SU-DHL-6 (cell line): ENCODE results near the gene SH3RF3.

Source experiments
- H2AFZ ChIP-seq: fragments of 200-600 bp; sonication (generic); 2 replicates; pipeline ENCODE4 v1.6.1; 2014; ENCODE audit warnings: low read depth, mild to moderate bottlenecking, moderate library complexity, mixed read lengths, antibody characterized with exemption, low read length; ENCODE audit not compliant: severe bottlenecking
- H3F3A ChIP-seq: fragments of 200-600 bp; shearing (Covaris generic); 2 replicates; pipeline ENCODE4 v1.6.0; 2016; ENCODE audit warnings: antibody characterized with exemption, mild to moderate bottlenecking; ENCODE audit not compliant: insufficient read depth
- H3K27ac ChIP-seq: fragments of 200-600 bp; sonication (generic); 2 replicates; pipeline ENCODE4 v1.5.1; 2016; ENCODE audit warnings: low read depth, mild to moderate bottlenecking, low read length, moderate library complexity, mixed read lengths
- H3K27me3 ChIP-seq: fragments of 200-600 bp; sonication (generic), shearing (Covaris generic); 2 replicates; pipeline ENCODE4 v1.6.0; 2014; ENCODE audit warnings: mild to moderate bottlenecking, low read length
- H3K36me3 ChIP-seq: fragments of 200-600 bp; sonication (generic); 2 replicates; pipeline ENCODE4 v1.6.1; 2014; ENCODE audit warnings: mild to moderate bottlenecking, low read length, mixed read lengths
- H3K4me2 ChIP-seq: fragments of 300-600, 200-600 bp; shearing (Covaris generic), sonication (generic); 2 replicates; pipeline ENCODE4 v1.6.0; 2014; ENCODE audit warnings: low read length, low read depth, mild to moderate bottlenecking; ENCODE audit not compliant: poor library complexity, severe bottlenecking
- H3K4me3 ChIP-seq: fragments of 200-600 bp; sonication (generic); 2 replicates; pipeline ENCODE4 v1.5.1; 2014; ENCODE audit warnings: antibody characterized with exemption, low read length, mild to moderate bottlenecking, mixed read lengths; ENCODE audit not compliant: insufficient read depth, poor library complexity, severe bottlenecking
- H3K79me2 ChIP-seq: fragments of 200-600 bp; sonication (generic); 2 replicates; pipeline ENCODE4 v1.6.1; 2014; ENCODE audit warnings: mild to moderate bottlenecking, low read length, moderate library complexity; ENCODE audit not compliant: insufficient read depth
- H3K9ac ChIP-seq: fragments of 200-600 bp; sonication (generic); 2 replicates; pipeline ENCODE4 v1.7.0; 2014; ENCODE audit warnings: mild to moderate bottlenecking, low read length
- H3K9me2 ChIP-seq: fragments of 200-600 bp; sonication (generic); replicated peaks from 2 replicates; pipeline ENCODE4 v1.6.1; 2014; ENCODE audit warnings: low read length; ENCODE audit not compliant: insufficient read depth
- H3K9me3 ChIP-seq: fragments of 200-600 bp; sonication (generic); 2 replicates; pipeline ENCODE4 v1.6.1; 2014; ENCODE audit warnings: low read length, mixed read lengths; ENCODE audit not compliant: insufficient read depth
- H4K20me1 ChIP-seq: fragments of 200-600 bp; sonication (generic); 2 replicates; pipeline ENCODE4 v1.6.1; 2014; ENCODE audit warnings: low read depth, mild to moderate bottlenecking, antibody characterized with exemption, low read length, moderate library complexity, mixed read lengths
- EZH2phosphoT487 ChIP-seq: fragments of 200-600 bp; sonication (generic), shearing (Covaris generic); conservative IDR thresholded peaks from 2 replicates; pipeline ENCODE4 v1.6.1; 2018; ENCODE audit warnings: mild to moderate bottlenecking, antibody characterized with exemption, low read length, moderate library complexity, mixed read lengths
- TF ChIP-seq, protein P1 (sequence below): fragments of 200-600 bp; sonication (generic); IDR thresholded peaks from one replicate; pipeline ENCODE4 v1.5.1; 2017; ENCODE audit warnings: antibody characterized with exemption, mild to moderate bottlenecking, low read length, moderate library complexity; ENCODE audit not compliant: insufficient read depth, poor library complexity, severe bottlenecking

The SH3RF3 gene

DNA sequence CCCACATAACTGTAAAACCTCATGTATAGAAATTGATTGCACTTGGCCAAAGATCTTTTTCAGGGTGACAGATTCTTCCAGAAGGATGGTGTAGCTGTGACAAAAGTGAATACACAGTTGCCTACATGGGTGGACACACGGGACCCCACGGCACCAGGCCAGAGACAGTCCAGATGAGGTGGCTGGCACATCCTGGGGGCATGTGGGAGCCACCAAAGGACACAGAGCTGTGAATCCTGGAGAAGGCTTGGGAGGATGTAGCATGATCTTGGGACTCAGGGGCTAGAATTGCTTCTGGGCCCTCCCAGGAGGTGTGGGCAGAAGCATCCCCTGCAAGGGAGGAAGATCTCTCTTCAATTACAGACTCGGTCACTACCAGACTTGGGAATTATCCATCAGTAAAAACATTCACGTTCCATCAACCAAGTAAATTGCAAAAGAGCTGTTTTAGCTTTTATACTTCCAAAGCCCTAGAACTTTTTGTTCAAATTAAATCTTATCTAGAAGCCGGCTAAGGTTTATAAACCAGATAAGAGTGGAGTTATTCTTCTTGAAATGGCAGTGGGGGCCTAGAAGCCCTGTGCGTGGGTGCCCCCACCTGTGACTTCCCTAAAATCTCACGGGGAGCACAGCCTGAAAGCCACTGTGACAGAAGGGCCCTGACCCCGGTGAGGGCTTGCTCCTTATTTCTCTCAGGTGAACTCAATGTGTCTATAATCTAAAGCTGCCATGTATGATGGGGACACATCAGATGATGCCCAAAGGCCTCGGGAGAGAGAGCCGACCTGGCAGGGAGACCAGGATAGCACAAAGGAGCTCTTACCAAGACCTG is 403.1 kb downstream of the SH3RF3 start:
- Histone ChIP-seq H2AFZ (no peak overlapping the region), H3K4me2 (no peak overlapping the region), H3K27me3 (no peaks in the 10 kb centered on the region), H3K27ac (no peak overlapping the region), H3F3A (no peaks in the 10 kb centered on the region), H3K79me2 (no peaks in the 10 kb centered on the region), H3K4me3 (no peak overlapping the region), H3K9me3 (no peaks in the 10 kb centered on the region), H3K9me2 (no peaks in the 10 kb centered on the region), H3K36me3 (no peaks in the 10 kb centered on the region), H4K20me1 (no peaks in the 10 kb centered on the region), H3K9ac (no peak overlapping the region)
- TF ChIP-seq, protein P1, sequence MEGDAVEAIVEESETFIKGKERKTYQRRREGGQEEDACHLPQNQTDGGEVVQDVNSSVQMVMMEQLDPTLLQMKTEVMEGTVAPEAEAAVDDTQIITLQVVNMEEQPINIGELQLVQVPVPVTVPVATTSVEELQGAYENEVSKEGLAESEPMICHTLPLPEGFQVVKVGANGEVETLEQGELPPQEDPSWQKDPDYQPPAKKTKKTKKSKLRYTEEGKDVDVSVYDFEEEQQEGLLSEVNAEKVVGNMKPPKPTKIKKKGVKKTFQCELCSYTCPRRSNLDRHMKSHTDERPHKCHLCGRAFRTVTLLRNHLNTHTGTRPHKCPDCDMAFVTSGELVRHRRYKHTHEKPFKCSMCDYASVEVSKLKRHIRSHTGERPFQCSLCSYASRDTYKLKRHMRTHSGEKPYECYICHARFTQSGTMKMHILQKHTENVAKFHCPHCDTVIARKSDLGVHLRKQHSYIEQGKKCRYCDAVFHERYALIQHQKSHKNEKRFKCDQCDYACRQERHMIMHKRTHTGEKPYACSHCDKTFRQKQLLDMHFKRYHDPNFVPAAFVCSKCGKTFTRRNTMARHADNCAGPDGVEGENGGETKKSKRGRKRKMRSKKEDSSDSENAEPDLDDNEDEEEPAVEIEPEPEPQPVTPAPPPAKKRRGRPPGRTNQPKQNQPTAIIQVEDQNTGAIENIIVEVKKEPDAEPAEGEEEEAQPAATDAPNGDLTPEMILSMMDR: no peak
- TF ChIP-seq EZH2phosphoT487: no peak

GRCh38 chr2:109532728-109533076 is 403.7 kb downstream of the SH3RF3 start:
- H3K36me3 ChIP-seq: no peaks in the 10 kb centered on the region
- no peaks in the 10 kb centered on the region for H4K20me1 ChIP-seq
- no peaks in the 10 kb centered on the region for H3F3A ChIP-seq
- no peak overlapping the region for H3K27ac ChIP-seq
- no peak overlapping the region for H2AFZ ChIP-seq
- H3K9me3 ChIP-seq: no peaks in the 10 kb centered on the region
- no peak overlapping the region for H3K4me2 ChIP-seq
- TF ChIP-seq EZH2phosphoT487: no peak
- TF ChIP-seq, protein P1: no peak
- no peaks in the 10 kb centered on the region for H3K9me2 ChIP-seq
- H3K27me3 ChIP-seq: no peaks in the 10 kb centered on the region
- no peak overlapping the region for H3K4me3 ChIP-seq
- no peak overlapping the region for H3K9ac ChIP-seq
- H3K79me2 ChIP-seq: no peaks in the 10 kb centered on the region

GRCh38 chr2:109533823-109534222 is 404.8 kb downstream of the SH3RF3 start:
- Histone ChIP-seq H3K4me2 (no peak overlapping the region), H4K20me1 (no peaks in the 10 kb centered on the region), H3F3A (no peaks in the 10 kb centered on the region), H3K9ac (no peak overlapping the region), H3K27me3 (no peaks in the 10 kb centered on the region), H3K9me2 (no peaks in the 10 kb centered on the region), H3K79me2 (no peaks in the 10 kb centered on the region), H3K36me3 (no peaks in the 10 kb centered on the region), H3K4me3 (no peak overlapping the region), H3K27ac (no peak overlapping the region), H2AFZ (no peak overlapping the region), H3K9me3 (no peaks in the 10 kb centered on the region)
- TF ChIP-seq, protein P1: no peak
- no peak for TF ChIP-seq EZH2phosphoT487
